NCI-H524 treated with DMSO at 0.1 percent for 48 hours (cell line): ENCODE results near the gene SOX8.

ENCODE experiments used
- DNase-seq: peaks from one replicate; lab custom pipeline; 2025; lab: John Stamatoyannopoulos, UW

The SOX8 gene

DNA sequence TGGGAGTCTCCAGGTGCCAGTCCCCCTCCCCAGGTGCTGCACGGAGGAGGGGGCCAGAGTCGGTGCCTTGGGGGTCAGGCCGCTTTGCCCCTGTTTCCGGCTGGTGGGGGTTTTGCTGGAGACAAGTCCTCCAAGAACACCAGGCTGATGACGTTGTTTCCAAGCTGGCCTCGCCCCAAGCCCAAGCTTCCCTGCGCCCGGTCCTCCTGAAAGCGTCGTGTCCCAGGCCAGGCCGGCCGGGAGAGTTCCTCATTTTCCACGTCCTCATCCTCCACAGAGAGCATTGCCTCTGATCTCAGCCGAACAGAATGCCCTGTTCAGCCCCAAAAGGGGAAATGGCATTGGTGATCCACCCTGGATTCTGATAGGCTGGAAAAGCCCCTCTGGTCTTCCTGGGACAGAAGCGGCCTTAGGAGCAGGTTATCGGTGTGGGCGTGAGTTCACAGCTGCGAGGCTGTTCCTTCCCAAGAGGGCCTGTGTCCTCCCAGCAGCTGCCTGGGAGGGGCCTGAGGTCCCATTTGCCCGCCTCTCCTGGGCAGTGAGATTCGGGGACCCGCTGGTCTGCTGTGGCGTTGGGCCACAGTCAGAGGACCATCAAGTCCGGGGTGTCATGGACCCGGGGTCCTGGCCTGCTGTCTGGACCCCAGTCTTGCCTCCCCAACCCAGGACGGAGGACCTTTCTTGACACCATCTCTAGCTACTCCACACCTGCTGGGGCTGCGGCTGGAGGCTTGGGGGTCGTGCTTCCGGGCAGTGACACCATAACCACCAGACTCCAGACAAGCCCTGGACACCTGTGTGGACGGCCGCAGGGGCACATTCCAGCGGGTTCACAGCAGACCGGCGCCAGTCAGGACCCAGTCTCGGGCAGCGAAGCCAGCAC, 7.1 kb downstream of the SOX8 start:
- DNase-seq = no peak

DNA sequence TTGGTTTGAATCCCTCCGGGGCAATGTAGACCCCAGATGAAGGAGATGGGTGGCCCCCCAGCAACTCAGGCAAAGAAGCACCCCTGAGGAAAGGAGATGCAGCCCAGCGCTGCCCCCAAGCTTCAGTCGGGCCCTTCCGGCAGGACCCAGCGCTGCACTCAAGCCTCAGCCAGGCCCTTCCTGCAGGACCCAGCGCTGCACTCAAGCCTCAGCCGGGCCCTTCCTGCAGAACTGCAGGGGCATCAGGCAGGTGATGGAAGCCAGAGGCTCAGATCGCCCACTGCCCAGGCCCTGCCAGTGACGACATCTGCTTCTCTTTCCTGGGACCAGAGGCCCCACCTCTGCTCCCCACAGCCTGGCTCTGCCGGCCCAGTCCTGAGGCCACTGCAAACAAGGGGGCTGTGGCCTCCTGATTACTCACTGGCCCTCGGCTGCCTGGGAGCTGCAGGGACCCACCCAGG, 7.8 kb downstream of the SOX8 start:
- DNase-seq = no peak

DNA sequence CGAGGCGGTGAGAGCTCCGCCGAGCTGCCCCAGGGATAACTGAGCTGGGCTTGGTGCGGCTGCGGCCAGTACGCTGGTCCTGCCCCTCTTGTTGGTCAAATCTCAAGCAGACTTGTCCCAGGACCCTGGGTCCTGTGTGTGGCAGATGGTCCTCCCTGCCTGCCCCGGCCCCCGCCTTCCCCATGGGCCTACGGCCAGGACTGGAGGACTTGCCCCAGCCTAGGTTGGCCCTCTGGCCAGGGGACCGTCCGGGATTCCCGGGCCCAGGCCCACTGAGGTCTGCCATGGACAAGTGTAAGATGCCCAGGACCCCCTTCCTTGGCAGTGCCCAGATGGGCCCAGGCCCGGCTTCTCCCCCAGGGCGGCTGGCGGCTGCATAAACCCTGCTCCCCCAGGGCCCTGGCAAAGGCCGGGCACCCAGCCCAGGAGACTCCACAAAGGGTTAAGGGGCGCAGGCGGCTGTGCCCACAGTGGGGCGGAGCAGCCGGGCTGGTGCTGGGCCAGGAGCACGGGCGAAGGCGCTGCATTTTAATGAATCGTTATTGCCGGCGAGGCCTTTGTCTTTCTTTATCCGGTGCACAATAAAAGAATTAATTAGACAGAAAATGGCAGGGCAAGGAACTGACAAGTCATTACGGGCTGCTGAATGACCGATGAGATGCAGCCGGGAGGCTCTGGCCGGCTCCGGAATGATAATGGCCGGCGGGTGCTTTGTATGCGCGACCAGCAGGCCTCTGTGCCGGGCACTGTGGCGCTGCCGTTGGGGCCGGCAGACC, 9.1 kb downstream of the SOX8 start:
- DNase-seq = no peak

DNA sequence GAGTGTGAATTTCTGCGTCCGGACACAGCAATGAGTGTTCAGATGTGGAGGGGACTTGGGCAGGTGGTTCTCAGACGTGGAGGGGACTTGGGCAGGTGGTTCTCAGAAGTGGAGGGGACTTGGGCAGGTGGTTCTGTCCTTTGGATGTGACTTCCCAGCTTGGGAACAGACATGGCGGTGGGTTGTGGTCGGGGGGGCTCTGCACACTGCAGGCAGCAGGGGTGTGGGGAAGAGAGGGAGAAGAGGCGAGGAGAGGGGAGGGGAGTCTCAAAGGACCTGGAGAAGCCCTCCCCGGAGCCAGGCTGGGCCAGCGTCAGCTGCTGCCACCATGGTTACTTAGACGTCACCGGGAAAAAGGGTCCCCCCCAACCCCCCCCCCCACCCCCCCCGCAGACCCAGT, 9.8 kb downstream of the SOX8 start:
- DNase-seq = no peak

DNA sequence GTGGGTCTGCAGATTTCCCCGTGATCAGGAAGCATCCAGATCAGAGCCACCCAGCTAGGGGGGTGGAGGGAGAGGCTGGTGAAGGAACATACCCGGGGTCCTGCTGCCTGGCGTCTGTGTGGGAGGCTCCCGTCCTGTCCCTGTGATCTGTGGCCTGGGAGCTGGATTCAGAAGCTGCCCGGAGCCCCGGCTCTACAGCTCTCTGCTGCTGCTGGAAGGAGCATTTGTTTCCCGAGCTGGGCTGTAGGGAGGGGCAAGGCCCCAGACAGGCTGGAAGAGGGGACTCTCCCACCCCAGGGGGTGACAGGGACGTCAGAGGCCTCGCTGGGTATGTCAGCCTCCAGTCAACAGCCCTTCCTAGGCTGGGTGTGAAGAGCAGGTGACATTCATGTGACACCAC, 10.2 kb downstream of the SOX8 start:
- DNase-seq = no peak

DNA sequence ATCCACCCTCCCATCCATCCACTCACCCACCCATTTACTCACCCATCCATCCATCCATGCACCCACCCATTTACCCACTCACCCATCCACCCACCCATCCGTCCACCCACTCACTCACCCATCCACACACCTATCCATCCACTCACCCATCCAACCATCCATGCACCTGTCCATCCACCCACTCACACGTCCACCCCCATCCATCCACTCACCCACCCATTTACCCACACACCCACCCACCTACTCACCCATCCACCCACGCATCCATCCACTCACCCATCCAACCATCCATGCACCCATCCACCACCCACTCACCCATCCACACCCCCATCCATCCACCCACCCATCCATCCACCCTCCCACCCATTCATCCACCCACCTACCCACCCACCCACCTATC, 12.2 kb downstream of the SOX8 start:
- DNase-seq = no peak

DNA sequence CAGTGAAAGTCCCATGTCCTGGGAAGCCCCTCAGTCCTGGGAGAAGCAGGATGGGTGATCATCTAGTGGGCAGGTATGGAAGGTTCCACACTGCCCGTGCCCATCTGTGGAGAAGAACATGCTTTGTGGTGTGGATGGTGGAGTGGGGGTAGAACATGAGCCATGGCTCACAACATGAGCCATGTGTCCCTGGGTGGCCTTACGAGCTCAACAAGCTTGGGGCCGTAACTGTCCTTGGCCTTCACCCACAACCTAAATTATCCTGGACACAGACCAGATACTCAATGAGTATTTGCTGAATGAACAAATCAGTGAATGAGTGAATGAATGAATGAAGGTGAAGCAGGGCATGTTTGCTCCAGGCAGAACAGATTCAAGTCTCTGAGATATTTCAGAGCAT, 13.5 kb downstream of the SOX8 start:
- DNase-seq = no peak

DNA sequence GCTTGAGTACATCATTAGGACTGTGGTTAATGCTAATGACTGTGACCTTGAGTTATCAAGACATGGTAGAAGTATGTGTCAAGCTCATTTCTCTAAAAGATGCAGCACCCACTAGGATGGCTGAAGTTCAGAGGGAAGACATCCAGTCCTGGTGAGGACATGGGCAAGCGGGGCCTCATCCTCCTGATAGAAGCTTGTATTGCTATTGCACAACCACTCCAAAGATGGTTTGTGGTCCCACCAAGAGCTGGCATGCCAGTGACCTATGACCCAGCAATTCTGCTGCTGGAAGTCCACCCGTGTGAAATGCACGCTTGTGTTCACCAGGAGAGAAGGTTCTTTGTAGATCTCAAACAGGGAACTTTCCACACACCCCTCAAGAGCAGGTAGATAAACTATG, 14.2 kb downstream of the SOX8 start:
- no peak for DNase-seq

DNA sequence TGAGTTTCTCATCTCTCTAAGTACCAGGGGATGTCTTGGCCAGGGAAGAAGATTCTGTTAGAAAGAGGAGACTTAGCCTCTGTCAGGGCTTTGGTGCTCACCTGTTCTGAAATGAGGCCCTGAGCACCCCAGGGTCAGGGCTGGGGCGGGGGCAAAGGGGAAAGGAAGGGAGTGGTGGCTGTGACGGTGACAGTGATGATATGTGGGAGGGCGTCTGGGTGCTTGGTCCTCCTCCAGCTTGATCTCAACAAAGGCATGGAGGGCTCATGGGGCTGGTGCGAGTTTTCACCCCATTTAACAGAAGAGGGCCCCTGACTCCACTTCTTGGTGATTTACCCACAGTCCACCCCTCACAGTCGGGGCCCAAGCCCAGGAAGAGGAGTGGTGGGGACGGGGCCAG, 15.1 kb downstream of the SOX8 start:
- no peak for DNase-seq

DNA sequence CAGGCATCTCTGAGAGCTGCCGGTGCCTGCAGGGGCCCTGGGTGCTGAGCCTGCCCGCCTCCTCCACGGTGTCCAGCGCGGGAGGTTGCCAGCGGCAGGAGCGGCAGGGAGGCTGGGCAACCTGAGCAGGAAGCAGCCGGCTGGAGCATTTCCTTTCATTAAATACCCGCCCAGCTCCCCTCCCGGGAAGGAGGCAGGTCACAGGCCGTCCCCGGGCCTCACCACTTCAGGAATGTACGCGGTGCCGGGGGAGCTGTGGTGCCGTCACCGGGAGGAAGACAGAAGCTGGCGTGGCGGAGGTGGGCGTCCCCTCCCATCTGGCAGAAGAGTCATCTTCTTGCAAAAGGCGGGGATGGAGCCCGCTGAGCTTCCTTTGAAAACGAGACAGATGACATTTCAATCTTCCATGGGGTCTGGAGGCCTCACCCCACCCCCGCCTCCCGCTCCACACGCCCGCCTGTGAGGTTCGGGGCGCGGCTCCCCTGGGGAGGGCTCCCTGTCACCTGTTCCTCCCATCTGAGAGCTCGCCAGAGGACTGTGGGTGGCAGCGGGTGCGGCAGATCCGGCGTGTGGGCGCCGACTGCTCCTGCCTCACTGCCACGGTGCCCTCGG, 16.0 kb downstream of the SOX8 start:
- DNase-seq = no peak

DNA sequence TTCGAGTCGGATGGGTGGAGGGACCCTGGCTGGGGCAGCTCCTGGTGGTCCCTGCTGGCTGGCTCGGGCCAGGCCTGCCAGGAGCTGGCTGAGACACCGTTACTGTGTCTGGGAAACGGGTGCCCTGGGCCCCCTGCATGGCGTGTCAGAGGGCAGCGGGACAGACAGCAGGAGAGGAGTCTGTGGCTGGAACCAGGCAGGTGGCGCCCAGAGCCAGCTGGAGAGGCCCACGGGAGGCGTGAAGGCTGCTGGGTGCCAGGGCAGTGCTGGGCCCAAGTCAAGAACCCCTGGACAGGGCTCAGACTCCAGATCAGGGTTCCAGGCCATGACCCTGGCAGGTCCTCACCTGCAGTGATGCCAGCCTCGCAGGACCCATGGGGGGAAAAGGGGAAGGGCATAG, 16.6 kb downstream of the SOX8 start:
- no peak for DNase-seq

DNA sequence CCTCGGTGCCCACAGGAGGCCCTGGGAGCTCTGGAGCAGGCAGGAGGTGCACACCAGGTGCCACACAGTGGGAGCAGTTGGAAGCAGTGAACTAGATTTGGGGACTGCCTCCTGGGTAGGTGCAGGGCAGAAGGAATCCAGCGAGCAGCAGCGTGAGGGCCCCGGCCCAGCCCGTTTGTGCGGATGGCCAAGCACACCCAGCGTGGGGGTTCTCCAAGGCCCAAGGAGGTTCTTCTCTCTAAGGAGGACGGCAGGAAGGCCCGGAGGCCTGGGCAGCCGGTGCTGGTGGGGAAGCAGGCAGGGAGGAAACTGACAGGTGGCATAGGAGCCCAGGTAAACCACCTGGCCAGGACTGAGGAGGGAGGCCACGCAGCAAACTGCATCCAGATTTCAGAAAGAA, 17.0 kb downstream of the SOX8 start:
- no peak for DNase-seq

DNA sequence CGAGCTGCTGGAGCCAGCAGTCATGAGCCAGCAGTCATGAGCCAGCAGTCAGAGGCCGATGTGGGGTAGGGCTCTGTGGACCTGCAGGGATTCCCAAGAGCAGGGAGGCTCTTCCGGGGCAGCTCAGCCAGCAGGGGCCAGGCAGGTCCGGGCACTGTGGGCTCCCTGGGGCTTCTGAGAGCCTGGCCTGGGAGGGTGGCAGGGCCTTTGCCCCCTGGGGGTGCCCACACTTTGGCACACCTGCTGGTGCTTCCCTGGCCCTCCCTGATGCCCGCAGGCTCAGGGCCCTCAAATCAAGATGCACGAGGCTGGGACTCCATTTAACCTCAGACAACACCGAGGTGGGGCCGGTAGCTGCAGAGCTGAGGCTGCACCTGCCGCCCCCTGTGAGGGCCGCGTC, 18.1 kb downstream of the SOX8 start:
- DNase-seq = no peak

DNA sequence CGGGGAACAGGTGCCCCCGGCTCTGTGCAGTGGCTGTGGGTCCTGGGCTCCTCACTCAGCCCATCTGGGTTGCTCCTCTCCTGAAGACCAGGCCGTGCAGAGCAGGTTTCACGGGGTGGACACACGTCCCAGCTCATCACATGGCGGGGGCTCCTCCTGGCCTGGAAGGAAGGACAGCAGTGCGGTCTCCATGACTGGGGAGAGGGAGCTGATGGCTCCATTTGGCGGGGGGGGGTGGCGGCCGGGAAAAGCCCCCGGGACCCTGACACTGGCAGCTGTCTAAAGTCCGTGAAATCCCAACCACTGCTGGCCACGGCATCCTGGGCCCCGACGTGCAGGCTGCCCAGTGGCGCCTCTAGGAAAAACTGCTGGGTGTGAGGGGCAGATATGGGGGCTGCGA, 19.0 kb downstream of the SOX8 start:
- no peak for DNase-seq

DNA sequence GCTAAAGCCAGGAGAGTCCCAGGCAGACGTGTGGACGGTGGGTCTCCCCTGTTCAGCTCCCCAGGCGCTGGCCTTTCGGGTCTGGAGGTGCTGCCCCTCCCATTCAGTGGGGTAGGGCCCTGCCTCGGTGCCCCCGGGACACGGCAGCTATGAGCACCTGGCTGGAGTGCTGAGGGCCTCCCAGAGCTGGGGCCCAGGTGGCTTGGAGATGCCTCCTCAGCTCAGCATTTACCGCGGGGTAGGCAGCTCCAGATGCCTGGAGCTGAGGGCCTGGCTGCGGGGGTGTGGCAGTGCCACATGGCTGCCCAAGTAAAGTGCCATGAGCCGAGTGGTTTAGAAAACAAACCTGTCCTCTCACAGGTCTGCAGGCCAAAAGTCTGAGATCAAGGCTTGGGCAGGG, 19.5 kb downstream of the SOX8 start:
- DNase-seq = no peak

DNA sequence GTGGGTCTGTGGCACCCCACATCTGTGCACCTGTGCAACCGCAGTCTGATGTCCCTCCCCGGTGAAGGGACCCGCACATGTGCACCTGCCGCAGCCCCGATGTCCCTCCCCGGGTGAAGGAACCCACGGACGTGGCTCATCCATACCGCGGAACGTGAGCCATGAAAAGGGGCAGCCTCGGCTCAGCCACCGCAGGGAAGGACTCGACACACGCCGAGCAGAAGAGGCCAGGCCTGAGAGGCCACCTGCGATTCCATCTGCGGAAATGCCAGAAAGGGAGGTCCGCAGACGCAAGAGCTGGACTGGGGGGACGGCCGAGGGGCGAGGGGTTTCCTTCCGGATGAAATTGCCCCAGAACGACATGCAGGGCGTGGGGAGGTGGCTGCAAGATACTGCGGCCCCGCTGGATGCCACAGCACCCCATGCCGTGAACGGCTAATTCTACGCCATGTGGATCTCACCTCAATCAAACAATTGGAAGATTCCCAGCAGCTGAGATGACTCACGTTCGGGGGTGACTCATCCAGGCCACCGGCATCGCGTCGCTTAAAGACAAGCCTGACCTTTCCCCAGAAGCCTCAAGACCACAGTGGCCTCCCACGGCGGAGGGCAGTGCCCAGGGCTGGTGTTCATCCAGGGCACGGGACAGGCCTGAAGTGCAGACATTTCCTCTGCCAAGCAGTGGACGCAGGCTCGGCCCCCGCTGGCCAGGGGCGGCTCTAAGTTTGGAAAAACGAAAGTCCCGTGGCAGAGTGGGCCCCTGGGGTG, 21.0 kb downstream of the SOX8 start:
- no peak for DNase-seq

DNA sequence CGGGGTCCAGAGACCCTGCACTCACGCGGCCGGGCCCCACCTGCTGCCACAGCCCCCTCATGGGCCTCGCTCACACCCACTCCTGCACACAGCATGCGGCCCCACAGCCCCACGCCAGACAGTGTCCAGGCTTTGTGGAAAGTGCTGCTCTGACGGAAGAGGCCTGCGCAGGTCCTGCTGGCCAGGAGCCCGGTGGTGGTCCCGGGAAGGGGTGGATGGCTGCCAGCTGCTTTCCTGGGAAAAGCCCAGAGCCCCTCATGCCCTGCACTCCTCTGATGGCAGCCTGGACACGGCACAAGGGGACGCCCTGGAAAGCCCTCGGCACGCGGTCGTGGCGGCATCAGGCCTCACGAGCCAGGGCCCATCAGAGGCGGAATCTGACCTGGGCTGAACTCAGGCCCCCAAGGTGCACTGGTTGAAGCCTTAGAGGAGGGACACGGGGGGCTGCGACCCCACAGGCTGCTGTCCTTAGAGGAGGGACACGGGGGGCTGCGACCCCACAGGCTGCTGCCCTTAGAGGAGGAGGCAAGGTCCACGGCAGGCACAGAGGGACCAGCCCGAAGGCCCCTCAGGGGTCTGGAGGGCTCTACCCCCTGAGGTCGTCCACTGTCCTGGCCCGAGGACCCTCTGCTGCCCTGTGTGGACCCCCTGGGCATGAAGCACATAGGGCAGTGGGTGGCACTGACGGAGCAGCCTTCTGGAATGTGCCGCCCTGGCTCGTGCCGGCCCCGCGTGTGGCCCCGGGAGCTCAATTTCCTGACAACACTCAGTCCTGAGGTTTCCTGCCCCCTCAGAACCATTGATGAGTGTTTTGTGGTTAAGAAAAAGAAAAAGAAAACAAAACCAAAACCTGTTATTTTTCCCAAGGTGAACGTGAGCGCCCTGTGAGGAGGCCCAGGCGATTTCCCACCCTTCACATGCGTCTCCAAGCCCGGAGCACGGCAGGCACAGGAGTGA, 22.1 kb downstream of the SOX8 start:
- DNase-seq = no peak

DNA sequence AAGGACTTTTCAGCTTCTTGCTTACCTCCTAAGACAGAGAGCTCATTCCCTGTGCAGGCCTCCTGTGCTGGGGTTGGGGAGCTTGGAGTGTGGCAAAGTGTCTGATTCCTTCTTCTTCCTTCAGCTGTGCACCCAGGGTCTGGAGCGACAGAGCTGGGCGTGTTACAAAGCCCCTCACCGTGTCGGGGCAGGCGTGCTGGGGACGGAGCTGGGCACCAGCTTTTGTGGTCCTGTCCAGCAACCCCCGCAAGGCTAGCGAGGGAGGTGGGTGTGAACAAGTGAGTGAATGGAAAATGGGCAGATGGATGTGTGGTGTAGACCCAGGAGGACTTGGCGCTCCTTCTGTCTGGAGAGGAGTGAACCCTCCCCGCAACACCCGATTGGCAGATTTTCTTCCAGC, 23.7 kb downstream of the SOX8 start:
- DNase-seq = no peak

DNA sequence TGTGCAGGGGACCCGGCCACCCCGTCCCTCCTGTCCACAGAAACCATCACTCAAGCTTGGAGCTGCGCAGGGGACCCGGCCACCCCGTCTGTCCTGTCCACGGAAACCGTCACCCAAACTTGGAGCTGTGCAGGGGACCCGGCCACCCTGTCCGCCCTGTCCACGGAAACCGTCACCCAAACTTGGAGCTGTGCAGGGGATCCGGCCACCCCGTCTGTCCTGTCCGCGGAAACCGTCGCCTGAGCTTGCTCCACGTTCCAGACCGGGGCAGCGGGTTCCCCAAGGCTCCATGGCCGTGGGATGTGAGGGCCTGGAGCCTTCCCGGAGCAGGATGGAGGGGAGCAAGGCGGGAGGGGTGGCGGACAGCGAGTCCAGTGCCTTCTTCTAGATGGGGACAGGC, 25.2 kb downstream of the SOX8 start:
- no peak for DNase-seq

DNA sequence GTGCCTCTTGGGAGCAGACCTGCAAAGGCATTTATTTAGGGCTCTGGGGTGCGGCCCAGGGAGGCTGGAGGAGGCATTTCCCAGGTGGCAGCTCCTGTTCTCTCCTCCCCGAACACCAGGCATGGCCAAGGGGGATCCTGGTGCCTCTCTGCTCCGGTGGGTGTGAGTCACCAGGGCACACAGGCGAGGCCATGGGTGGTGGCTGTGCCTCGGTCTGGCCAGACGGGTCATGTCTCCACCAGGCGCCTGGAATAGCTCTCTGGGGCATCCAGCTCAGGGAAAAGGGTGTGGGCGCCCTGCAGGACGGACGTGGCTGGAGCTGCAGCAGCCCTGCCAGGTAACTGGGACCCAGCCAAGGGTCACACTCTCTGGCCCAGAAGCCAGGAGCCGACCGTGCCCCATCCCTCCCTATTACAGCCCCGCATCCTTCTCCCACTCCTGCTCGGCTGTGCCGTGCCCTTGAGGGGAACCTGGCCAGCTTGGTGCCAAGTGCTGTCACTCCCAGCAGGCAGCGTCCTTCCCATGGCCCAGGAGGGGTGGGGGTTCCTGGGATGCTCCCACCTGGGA, 25.8 kb downstream of the SOX8 start:
- DNase-seq = no peak

DNA sequence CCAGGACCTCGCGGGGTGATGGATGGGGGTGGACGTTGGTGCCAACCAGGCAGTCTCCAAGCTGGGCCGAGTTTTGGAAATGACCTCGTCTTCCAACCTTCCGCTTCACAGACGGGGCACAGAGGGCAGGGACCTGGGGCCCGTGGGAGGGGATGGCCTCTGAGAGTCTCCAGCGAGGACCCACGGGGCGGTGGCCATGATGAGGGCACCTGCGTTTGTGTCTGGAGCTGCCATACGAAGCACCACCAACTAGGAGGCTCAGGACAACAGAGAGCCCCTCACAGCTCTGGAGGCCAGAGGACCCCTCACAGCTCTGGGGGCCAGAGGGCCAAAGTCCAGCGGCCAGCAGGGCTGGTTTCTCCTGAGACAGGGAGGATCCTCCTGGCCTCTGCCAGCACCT, 26.5 kb downstream of the SOX8 start:
- DNase-seq = no peak
